Measurements from ENCODE around the gene RUNX2.

DNA sequence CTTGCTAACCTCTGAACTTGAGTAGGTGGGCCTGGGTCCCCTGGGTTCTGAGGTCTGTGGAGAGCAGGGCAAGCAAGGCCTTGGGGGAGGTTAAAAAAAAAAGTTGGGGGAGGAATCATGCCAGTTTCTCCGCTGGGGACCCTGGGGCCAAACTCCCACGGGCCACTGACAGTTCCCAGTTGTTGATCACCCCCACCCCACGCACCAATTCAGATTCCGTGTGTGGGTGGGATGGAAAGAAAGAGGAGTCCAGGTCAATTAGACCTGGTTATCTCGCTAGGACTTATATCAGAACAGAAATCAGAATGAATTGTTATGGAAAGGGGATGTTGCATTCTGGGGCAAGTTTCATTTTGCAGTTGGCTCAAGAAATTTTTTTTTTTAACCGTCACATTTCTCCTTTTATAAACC lies 96.3 kb downstream of the RUNX2 start:
- TF ChIP-seq EZH2phosphoT487 (IDR thresholded peaks at IDR 0.05; ENCODE audit: insufficient read depth, low read depth) (no peak), EZH2 (IDR thresholded peaks at IDR 0.05; ENCODE audit: insufficient read depth, poor library complexity, severe bottlenecking) (no peak)
